Calu3 (cell line): ENCODE measurements around the gene UNC45B. TPM values are rescaled to one million over a fixed set of nuclear protein-coding genes. Genes with fewer than 3 reads are reported as not detected.

Source experiments
- BruUV-seq: library from RNA; stranded (reverse); fragments of 400-500 nt; replicated peaks from 2 replicates; lab custom pipeline; 2021; lab: Mats Ljungman, UMichigan
- CTCF ChIA-PET: fragments of 300-600 bp; sonication (Branson Sonifier 250); formaldehyde crosslinking; loops from one replicate; lab custom pipeline; 2022; ENCODE audit warnings: antibody characterized with exemption; lab: Charles Lee
- DNase-seq: peaks from one replicate; pipeline ENCODE4 v3.0.0; 2022
- H3K27ac Mint-ChIP-seq: one replicate; pipeline ENCODE4 v1.8.0; 2022; ENCODE audit warnings: mixed read lengths; ENCODE audit not compliant: unreplicated experiment
- H3K27me3 Mint-ChIP-seq: one replicate; pipeline ENCODE4 v1.8.0; 2022; ENCODE audit warnings: mixed read lengths; ENCODE audit not compliant: unreplicated experiment
- H3K36me3 Mint-ChIP-seq: one replicate; pipeline ENCODE4 v1.8.0; 2022; ENCODE audit warnings: mild to moderate bottlenecking, moderate library complexity, mixed read lengths; ENCODE audit not compliant: insufficient read depth, unreplicated experiment
- H3K4me1 Mint-ChIP-seq: one replicate; pipeline ENCODE4 v1.8.0; 2022; ENCODE audit warnings: mild to moderate bottlenecking, low read depth, mixed read lengths; ENCODE audit not compliant: unreplicated experiment
- H3K4me3 Mint-ChIP-seq: one replicate; pipeline ENCODE4 v1.8.0; 2022; ENCODE audit warnings: mild to moderate bottlenecking, low read depth, moderate library complexity, mixed read lengths; ENCODE audit not compliant: unreplicated experiment
- H3K9me3 Mint-ChIP-seq: one replicate; pipeline ENCODE4 v1.8.0; 2022; ENCODE audit warnings: low read depth, mixed read lengths; ENCODE audit not compliant: unreplicated experiment
- CTCF ChIP-seq: fragments of 200-600 bp; IDR thresholded peaks from one replicate; pipeline ENCODE4 v1.8.0; 2022; ENCODE audit warnings: antibody characterized with exemption; ENCODE audit not compliant: unreplicated experiment
- intact Hi-C: fragments of 100-400 bp; cut with micrococcal nuclease; formaldehyde crosslinking; loops from one replicate; pipeline ENCODE4 v1.10.0; 2022; ENCODE audit not compliant: unreplicated experiment
- total RNA-seq: library from RNA; stranded (reverse); gene quantifications from 2 replicates; pipeline ENCODE4 v1.2.3, GENCODE V29; 2022

Gene UNC45B
- total RNA-seq, 1 experiment from 2014 or later, result not detected

GRCh38 chr17:35214631-35215273, 67.1 kb downstream of the UNC45B start:
- peaks cover 67% of the 10 kb centered on the region for H3K27me3 Mint-ChIP-seq
- BruUV-seq, result no TSS peak
- TF ChIP-seq CTCF, result no peak

GRCh38 chr17:35217107-35217506, 69.5 kb downstream of the UNC45B start:
- Mint-ChIP-seq H3K36me3 (no peaks in the 10 kb centered on the region), H3K9me3 (no peaks in the 10 kb centered on the region), H3K27ac (no peak overlapping the region), H3K27me3 (peaks cover 46% of the 10 kb centered on the region), H3K4me3 (no peak overlapping the region), H3K4me1 (no peaks in the 10 kb centered on the region)
- TF ChIP-seq CTCF, result no peak
- no TSS peak for BruUV-seq
- intact Hi-C loops, result no loop called here
- DNase-seq, result no peak
- CTCF ChIA-PET, result interaction anchor here (0.6 kb wide), 1 partner anchor 42 kb away, joined by 4 read pairs; no protein-coding TSS in a partner anchor

More at GRCh38 chr17:35214631-35215273, 67.1 kb downstream of the UNC45B start:
- no peaks in the 10 kb centered on the region for H3K36me3 Mint-ChIP-seq
- no peak overlapping the region for H3K4me3 Mint-ChIP-seq
- H3K4me1 Mint-ChIP-seq, result no peaks in the 10 kb centered on the region
- no peaks in the 10 kb centered on the region for H3K9me3 Mint-ChIP-seq
- intact Hi-C loops, result no loop called here
- H3K27ac Mint-ChIP-seq, result no peak overlapping the region
- DNase-seq, result no peak
- CTCF ChIA-PET, result interaction anchor here (0.5 kb wide), 1 partner anchor 52 kb away, joined by 4 read pairs; no protein-coding TSS in a partner anchor

- BruUV-seq, result no TSS peak
- no peak for DNase-seq
- H3K4me3 Mint-ChIP-seq, result no peak overlapping the region
- H3K4me1 Mint-ChIP-seq, result no peaks in the 10 kb centered on the region
- CTCF ChIA-PET, result no interaction called here
- H3K9me3 Mint-ChIP-seq, result no peaks in the 10 kb centered on the region
- H3K36me3 Mint-ChIP-seq, result no peaks in the 10 kb centered on the region
- no peak overlapping the region for H3K27ac Mint-ChIP-seq
- TF ChIP-seq CTCF, result no peak
- intact Hi-C loops, result no loop called here
- H3K27me3 Mint-ChIP-seq, result peaks cover 28% of the 10 kb centered on the region
Measured at GRCh38 chr17:35218915-35219314, 71.3 kb downstream of the UNC45B start.

GRCh38 chr17:35222452-35222851, 74.8 kb downstream of the UNC45B start:
- CTCF ChIA-PET, result no interaction called here

More at GRCh38 chr17:35222452-35222851, 74.8 kb downstream of the UNC45B start:
- TF ChIP-seq CTCF, result no peak
- H3K27ac Mint-ChIP-seq, result no peak overlapping the region
- H3K9me3 Mint-ChIP-seq, result no peaks in the 10 kb centered on the region
- no TSS peak for BruUV-seq
- no peaks in the 10 kb centered on the region for H3K4me1 Mint-ChIP-seq
- no peaks in the 10 kb centered on the region for H3K27me3 Mint-ChIP-seq
- H3K4me3 Mint-ChIP-seq, result no peak overlapping the region
- DNase-seq, result no peak
- no peaks in the 10 kb centered on the region for H3K36me3 Mint-ChIP-seq
- intact Hi-C loops, result no loop called here
